Right lobe of liver (tissue), 6 donors: ENCODE results near the gene DHRS13. TPM values are rescaled to one million over a fixed set of nuclear protein-coding genes. Genes with fewer than 3 reads are reported as not detected.
"Not testable (repeated sequence)": the region's sequence is repeated elsewhere in the genome, so short reads cannot be mapped to it uniquely, and the experiment has no call there.

Experiments used
- ATAC-seq, 4 donors: fragments of 200-7000 bp; cut with Tn5 transposase; one replicate each; pipeline ENCODE4 v1.9.1; 2020; ENCODE audit warnings: mild to moderate bottlenecking in 4 of 4, moderate library complexity in 4 of 4
- DNase-seq, 3 donors: peaks; one replicate each; pipeline ENCODE4 v3.0.0-alpha.2; 2020
- H3K27ac ChIP-seq, 3 donors: fragments of 200-600 bp; one replicate each; pipeline ENCODE4 v1.8.0; 2022
- H3K27me3 ChIP-seq, 2 donors: fragments of 200-600 bp; one replicate each; pipeline ENCODE4 v1.8.0; 2022
- H3K36me3 ChIP-seq, 4 donors: fragments of 200-600 bp; sonication (generic) in 1 of 4; one replicate each; pipeline versions ENCODE4 v1.5.1 to v1.8.0; 2017 to 2022; ENCODE audit warnings: control low read depth in 1 of 4
- H3K4me1 ChIP-seq, 4 donors: fragments of 200-600 bp; sonication (generic) in 1 of 4; one replicate each; pipeline versions ENCODE4 v1.5.1 to v1.8.0; 2017 to 2022; ENCODE audit warnings: control low read depth in 1 of 4
- H3K4me3 ChIP-seq, 3 donors: fragments of 200-600 bp; one replicate each; pipeline ENCODE4 v1.8.0; 2022
- H3K9me3 ChIP-seq, 4 donors: fragments of 200-600 bp; sonication (generic) in 1 of 4; one replicate each; pipeline versions ENCODE4 v1.5.1 to v1.8.0; 2017 to 2022; ENCODE audit warnings: control low read depth in 1 of 4
- CTCF ChIP-seq, 4 donors: fragments of 200-600 bp in 3 of 4; fragments of 450-650 bp in 1 of 4; IDR thresholded peaks; one replicate each; pipeline versions ENCODE4 v1.5.1 to v1.8.0; 2016 to 2022; ENCODE audit warnings: antibody characterized with exemption in 4 of 4, mild to moderate bottlenecking in 2 of 4
- POLR2A ChIP-seq: fragments of 450-650 bp; IDR thresholded peaks from one replicate; pipeline ENCODE4 v1.6.1; 2017; ENCODE audit warnings: antibody characterized with exemption, mild to moderate bottlenecking
- WGBS: methylation state at CpG from one replicate; pipeline ENCODE4 v1.1.6; 2018; ENCODE audit warnings: low coverage, low lambda C conversion rate; ENCODE audit not compliant: insufficient coverage; ENCODE audit errors: missing lambda C conversion rate; 5-methylcytosine and 5-hydroxymethylcytosine counted together
- intact Hi-C, 2 donors: fragments of 100-400 bp; cut with DNase I; formaldehyde crosslinking; loops; one replicate each; pipeline versions ENCODE4 v1.11.2 to v1.14.1; 2022
- total RNA-seq, 6 experiments: library from RNA; depleted of rRNA in 2 of 6; stranded (reverse); fragments of >200 nt in 2 of 6; fragmentation: NEBNext Ultra II Directional in 3 of 6; extraction: Animal tissue kit (Norgen Biotek cat#: 25700) in 3 of 6; gene quantifications; one replicate each; pipeline versions ENCODE4 v1.1.0 to v1.2.4, GENCODE V29; 2016 to 2023
- donor health status: DM: no; HTN: yes; CAD: no.
- donor health status: DM: no; HTN: no; CAD: no.
- donor health status: DM: no; HTN: no; CAD: no.
- donor health status: DM: no; HTN: yes; CAD: no.
- donor health status: DM: no; HTN: yes; CAD: no.

Gene DHRS13
- total RNA-seq, 6 experiments from 2014 or later, result 3.4 to 27.4 (median 8.8) TPM

GRCh38 chr17:28880572-28880945, 22.3 kb downstream of the DHRS13 start:
- no peak for DNase-seq
- Histone ChIP-seq H3K27ac (no peak overlapping the region), H3K27me3 (no peaks in the 10 kb centered on the region), H3K36me3 (peaks cover 12 to 57% (median 31%) of the 10 kb centered on the region in 4 donors), H3K4me3 (no peak overlapping the region), H3K9me3 (no peaks in the 10 kb centered on the region), H3K4me1 (no peaks in the 10 kb centered on the region)
- TF ChIP-seq CTCF (IDR thresholded peaks at IDR 0.05) (no peak), POLR2A (no peak)
- ATAC-seq, result no peak
- intact Hi-C loops, result no loop called here
- no CpG with 5 or more reads among the region's 10 CpGs for WGBS

GRCh38 chr17:28879886-28880571, 22.9 kb downstream of the DHRS13 start:
- intact Hi-C loops, result no loop called here
- DNase-seq, result no peak
- Histone ChIP-seq H3K27me3 (no peaks in the 10 kb centered on the region), H3K4me1 (no peaks in the 10 kb centered on the region), H3K27ac (no peak overlapping the region), H3K4me3 (no peak overlapping the region), H3K9me3 (no peaks in the 10 kb centered on the region), H3K36me3 (peaks cover 12 to 54% (median 27%) of the 10 kb centered on the region in 4 donors)
- 54% methylated on average over 4 of the region's 9 CpGs for WGBS
- ATAC-seq, result no peak
- TF ChIP-seq POLR2A (no peak), CTCF (IDR thresholded peaks at IDR 0.05) (no peak)

- intact Hi-C loops, result no loop called here
- no peak overlapping the region for H3K27ac ChIP-seq
- ATAC-seq, result peak; percentile 47 to 69 (median 55)
- H3K4me1 ChIP-seq, result no peaks in the 10 kb centered on the region
- no peaks in the 10 kb centered on the region for H3K27me3 ChIP-seq
- WGBS, result 80% methylated on average over 1 of the region's 4 CpGs
- no peak for DNase-seq
- no peaks in the 10 kb centered on the region for H3K9me3 ChIP-seq
- no peak overlapping the region for H3K4me3 ChIP-seq
- TF ChIP-seq CTCF (IDR thresholded peaks at IDR 0.05) (peak in 3 of 4 donors; percentile 12 to 31 (median 16)), POLR2A (no peak)
- peaks cover 12 to 46% (median 24%) of the 10 kb centered on the region in 4 donors for H3K36me3 ChIP-seq
Observed at GRCh38 chr17:28878981-28879380, 23.9 kb downstream of the DHRS13 start.

GRCh38 chr17:28878158-28878910, 24.5 kb downstream of the DHRS13 start:
- WGBS, result 83% methylated on average over 2 of the region's 2 CpGs
- intact Hi-C loops, result no loop called here

GRCh38 chr17:28877150-28877711, 25.6 kb downstream of the DHRS13 start:
- H3K4me3 ChIP-seq, H3K27ac ChIP-seq, H3K27me3 ChIP-seq, H3K4me1 ChIP-seq, intact Hi-C loops, H3K9me3 ChIP-seq, ATAC-seq, DNase-seq: not testable (repeated sequence)
- peaks cover 12 to 31% (median 20%) of the 10 kb centered on the region in 4 donors for H3K36me3 ChIP-seq
- 63% methylated on average over 3 of the region's 6 CpGs for WGBS

More at GRCh38 chr17:28878158-28878910, 24.5 kb downstream of the DHRS13 start:
- Histone ChIP-seq H3K27ac (no peak overlapping the region), H3K9me3 (no peaks in the 10 kb centered on the region), H3K36me3 (peaks cover 12 to 40% (median 24%) of the 10 kb centered on the region in 4 donors), H3K4me1 (no peaks in the 10 kb centered on the region), H3K4me3 (no peak overlapping the region), H3K27me3 (no peaks in the 10 kb centered on the region)
- ATAC-seq (no peak), DNase-seq (no peak)
- no peak for TF ChIP-seq POLR2A
- TF ChIP-seq CTCF (IDR thresholded peaks at IDR 0.05), result no peak
